A549 (cell line): ENCODE results near the gene SORCS2.

Experiments
- EHF ChIP-seq: fragments of 250-450 bp; sonication (Bioruptor Pico); IDR thresholded peaks from 2 replicates; pipeline ENCODE4 v1.5.0; 2020; ENCODE audit warnings: mild to moderate bottlenecking
- NFE2L2 ChIP-seq: fragments of 150-350 bp; conservative IDR thresholded peaks from 2 replicates; pipeline ENCODE4 v1.6.1; 2014; ENCODE audit warnings: low read length
- POLR2A ChIP-seq: IDR thresholded peaks from 2 replicates; pipeline ENCODE4 v1.6.1; 2012; ENCODE audit warnings: mild to moderate bottlenecking, low read length
- TF ChIP-seq, protein P1 (sequence below): fragments of >200 bp; sonication (Bioruptor Twin); formaldehyde crosslinking; IDR thresholded peaks from 3 replicates; pipeline ENCODE4 v1.5.1; 2016

- TF ChIP-seq EHF (CRISPR knock-in tag) (no peak), POLR2A (no peak), NFE2L2 (no peak)
- TF ChIP-seq, protein P1, sequence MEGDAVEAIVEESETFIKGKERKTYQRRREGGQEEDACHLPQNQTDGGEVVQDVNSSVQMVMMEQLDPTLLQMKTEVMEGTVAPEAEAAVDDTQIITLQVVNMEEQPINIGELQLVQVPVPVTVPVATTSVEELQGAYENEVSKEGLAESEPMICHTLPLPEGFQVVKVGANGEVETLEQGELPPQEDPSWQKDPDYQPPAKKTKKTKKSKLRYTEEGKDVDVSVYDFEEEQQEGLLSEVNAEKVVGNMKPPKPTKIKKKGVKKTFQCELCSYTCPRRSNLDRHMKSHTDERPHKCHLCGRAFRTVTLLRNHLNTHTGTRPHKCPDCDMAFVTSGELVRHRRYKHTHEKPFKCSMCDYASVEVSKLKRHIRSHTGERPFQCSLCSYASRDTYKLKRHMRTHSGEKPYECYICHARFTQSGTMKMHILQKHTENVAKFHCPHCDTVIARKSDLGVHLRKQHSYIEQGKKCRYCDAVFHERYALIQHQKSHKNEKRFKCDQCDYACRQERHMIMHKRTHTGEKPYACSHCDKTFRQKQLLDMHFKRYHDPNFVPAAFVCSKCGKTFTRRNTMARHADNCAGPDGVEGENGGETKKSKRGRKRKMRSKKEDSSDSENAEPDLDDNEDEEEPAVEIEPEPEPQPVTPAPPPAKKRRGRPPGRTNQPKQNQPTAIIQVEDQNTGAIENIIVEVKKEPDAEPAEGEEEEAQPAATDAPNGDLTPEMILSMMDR, result no peak
These were observed 345.6 kb downstream of the SORCS2 start for GRCh38 chr4:7537853-7538400.
